ENCODE data around the gene TFF2.

Gene TFF2

DNA sequence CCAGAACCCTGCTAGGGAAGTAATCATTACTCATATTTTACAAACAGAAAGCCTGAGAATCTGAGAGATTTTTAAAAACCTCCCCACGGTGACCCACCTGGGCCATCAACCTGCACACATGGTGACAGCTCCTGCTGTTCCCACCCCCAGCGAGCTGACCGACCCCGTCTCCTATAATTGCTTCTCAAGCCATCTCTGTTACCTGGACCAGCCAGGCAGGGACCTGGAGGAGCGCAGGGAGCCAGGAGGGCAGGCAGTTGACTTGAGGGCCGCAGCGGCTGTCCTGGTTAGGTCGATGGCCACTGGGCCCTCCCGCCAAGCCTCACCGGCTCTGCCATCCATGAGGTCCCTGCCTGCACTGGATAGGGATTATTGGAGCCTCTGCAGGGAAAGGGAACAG is 7.7 kb downstream of the TFF2 start:
- no peak for DNase-seq (ENCODE audit: low read depth)
- H3K4me3 ChIP-seq (ENCODE audit: low read depth, low read length): no peak overlapping the region
- TF ChIP-seq, protein P1, sequence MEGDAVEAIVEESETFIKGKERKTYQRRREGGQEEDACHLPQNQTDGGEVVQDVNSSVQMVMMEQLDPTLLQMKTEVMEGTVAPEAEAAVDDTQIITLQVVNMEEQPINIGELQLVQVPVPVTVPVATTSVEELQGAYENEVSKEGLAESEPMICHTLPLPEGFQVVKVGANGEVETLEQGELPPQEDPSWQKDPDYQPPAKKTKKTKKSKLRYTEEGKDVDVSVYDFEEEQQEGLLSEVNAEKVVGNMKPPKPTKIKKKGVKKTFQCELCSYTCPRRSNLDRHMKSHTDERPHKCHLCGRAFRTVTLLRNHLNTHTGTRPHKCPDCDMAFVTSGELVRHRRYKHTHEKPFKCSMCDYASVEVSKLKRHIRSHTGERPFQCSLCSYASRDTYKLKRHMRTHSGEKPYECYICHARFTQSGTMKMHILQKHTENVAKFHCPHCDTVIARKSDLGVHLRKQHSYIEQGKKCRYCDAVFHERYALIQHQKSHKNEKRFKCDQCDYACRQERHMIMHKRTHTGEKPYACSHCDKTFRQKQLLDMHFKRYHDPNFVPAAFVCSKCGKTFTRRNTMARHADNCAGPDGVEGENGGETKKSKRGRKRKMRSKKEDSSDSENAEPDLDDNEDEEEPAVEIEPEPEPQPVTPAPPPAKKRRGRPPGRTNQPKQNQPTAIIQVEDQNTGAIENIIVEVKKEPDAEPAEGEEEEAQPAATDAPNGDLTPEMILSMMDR (IDR thresholded peaks at IDR 0.05; ENCODE audit: control insufficient read depth, extremely low read depth, insufficient read depth): no peak

DNA sequence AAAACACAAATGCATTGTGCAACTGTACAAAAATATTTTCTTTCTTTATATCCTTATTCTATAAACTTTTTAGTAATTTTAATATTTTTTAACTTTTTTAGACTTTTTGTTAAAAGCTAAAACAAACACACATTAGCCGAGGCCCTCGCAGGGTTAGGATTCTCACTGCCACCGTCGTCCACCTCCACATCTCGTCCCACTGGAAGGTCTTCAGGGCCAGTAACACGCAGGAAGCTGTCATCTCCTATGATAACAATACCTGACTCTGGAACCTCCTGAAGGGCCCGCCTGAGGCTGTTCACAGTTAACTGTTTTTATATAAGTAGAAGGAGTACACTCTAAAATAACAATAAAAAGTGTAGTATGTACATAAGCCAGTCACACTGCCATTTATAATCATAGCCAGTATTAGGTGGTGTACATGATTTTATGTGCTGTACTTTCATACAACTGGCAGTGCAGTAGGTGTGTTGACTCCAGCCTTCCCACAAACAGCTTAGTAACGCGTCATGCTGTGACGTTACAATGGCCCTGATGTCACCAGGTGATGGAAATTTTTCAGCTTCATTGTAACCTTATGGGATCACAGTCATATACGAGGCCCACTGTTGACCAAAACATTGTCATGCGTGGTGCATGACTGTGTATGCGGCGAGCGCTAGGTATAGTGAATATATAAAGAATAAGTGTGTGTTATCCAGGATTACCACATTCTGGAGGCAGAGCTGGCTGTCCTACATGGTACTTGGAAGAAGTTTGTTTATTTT is 8.8 kb downstream of the TFF2 start:
- peak; percentile 75 for DNase-seq (ENCODE audit: low read depth)
- H3K4me3 ChIP-seq (ENCODE audit: low read depth, low read length): no peak overlapping the region
- TF ChIP-seq, protein P1 (IDR thresholded peaks at IDR 0.05; ENCODE audit: control insufficient read depth, extremely low read depth, insufficient read depth): no peak

DNA sequence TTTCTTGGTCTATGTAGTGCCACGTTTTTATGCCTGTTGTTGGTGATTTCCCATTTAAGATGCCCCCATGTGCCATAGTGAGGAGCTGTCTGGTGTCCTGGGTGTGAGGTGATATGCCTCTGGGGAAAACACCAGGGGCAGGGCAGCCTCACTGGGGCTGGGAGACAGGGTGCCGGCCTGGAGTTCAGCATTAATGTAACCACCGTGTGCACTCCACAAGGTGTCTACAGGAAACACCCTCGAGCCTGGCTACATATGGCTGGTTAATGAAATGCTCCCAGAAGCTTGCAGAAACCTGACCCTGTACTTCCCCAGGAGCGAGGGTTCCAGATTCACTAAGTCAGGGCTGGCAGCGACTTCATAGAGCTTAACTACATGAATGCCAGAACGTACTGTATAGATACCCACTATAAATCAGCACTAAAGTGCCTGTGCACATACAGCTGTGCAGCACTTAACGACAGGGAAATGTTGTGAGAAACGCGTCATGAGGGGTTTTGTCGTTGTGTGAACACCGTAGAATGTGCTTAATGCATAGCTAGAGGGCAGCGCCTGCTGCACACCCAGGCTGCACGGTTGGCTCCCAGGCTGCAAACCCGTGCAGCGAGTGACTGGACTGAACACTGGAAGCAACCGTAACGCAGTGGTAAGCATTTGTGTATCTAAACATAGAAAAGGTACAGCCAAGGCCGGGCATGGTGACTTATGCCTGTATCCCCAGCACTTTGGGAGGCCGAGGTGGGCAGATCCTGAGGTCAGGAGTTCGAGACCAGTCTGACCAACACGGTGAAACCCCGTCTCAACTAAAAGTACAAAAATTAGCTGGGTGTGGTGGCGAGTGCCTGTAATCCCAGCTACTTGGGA is 10.4 kb downstream of the TFF2 start:
- no peak overlapping the region for H3K4me3 ChIP-seq (ENCODE audit: low read depth, low read length)
- TF ChIP-seq, protein P1 (IDR thresholded peaks at IDR 0.05; ENCODE audit: control insufficient read depth, extremely low read depth, insufficient read depth): no peak
- no peak for DNase-seq (ENCODE audit: low read depth)

DNA sequence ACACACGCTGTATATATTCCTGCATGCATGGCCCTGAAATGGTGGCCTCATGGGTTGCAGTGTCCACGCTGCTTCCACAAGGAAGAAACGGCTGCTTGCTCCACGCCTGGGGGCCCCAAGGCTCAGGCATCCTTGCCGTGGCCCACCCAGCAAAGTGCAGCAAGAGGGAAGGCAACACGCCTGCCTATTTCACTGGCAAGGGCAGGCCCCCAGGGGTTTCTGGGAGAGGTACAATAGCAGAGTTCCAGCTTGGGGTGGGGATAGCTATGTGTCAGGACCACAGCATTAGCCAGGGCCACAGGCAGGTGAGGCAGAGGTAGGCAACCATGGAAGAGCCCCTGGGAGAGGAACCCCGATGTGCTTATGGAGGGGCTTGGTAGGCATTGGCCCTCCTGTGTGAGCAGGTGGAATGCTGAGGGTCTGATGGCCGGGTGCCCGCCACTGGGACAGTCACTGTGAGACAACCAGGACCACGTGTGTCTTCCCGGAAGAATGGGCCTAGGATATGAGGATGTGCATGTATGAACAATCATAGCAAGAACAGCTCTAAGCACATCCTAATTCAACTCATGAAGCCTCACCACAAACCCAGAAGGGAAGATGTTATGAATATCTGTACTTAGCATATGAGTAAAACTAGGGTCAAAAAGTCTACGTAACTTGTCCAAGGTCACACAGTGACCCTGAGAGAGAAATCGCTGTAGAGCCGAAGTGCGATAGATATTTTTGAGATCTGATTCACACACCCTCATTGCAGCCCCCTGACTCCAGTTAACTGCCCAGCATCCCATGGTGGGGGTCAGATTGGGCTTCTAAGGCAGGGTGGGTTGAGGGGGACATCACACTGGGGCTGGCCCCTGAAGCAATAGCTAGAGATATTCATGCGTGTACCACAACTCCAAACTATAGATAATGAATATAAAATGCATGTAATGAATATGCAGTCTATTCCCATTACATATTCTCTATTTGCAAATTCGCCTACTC is 11.8 kb downstream of the TFF2 start:
- TF ChIP-seq, protein P1 (IDR thresholded peaks at IDR 0.05; ENCODE audit: control insufficient read depth, extremely low read depth, insufficient read depth): no peak
- no peak overlapping the region for H3K4me3 ChIP-seq (ENCODE audit: low read depth, low read length)
- DNase-seq (ENCODE audit: low read depth): no peak

DNA sequence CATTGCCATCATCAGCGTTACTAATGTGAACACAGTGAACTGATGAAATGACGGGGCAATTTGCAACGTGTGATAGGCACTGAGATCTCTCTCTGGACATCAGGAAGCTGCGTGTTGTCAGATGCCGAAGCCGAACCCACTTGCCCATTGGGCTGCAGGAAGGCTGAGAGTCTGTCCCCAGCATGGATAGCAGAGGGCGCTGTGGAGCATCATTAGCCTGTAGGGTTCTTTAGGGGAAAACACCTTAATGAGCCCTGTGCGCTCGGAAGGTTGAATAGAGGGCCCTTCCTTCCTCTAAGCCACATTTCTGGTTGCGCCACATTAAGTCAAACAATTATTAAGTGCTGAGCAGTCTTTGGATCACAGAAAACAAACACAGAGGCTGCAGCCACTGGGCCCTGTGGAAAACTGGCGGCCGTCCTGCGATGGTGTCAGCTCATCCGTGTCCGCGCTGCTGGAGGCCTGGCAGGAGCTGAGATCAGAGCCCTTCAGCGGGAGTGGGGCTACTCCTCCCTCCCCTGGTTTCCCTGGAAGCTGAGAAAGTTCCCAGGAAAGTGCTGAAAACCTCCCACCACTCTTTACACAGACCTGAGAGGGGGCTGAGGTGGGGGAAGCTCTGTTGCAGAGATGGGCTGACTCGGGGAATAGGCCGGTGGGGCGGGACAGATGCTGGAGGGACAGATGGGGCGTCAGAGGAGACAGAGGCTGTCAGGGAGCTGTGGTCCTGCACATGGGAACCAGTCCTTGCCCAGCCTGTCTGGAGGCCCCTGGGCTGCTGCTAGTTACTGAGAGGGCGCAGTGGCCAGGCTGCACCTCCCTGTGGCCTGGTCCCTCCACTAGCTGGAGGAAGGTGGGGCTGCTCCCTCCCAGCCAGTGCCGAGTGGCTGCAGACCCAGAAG is 12.7 kb downstream of the TFF2 start:
- H3K4me3 ChIP-seq (ENCODE audit: low read depth, low read length): no peak overlapping the region
- DNase-seq (ENCODE audit: low read depth): peak; percentile 89
- TF ChIP-seq, protein P1 (IDR thresholded peaks at IDR 0.05; ENCODE audit: control insufficient read depth, extremely low read depth, insufficient read depth): peak; percentile 73
